Progenitor cell of endocrine pancreas (in vitro differentiated cells): Measurements from ENCODE around the gene MVB12B. TPM values are rescaled to one million over a fixed set of nuclear protein-coding genes. Genes with fewer than 3 reads are reported as not detected.

ENCODE experiments used
- DNase-seq: peaks from one replicate; pipeline ENCODE4 v3.0.0; 2021; ENCODE audit warnings: low spot score; ENCODE audit not compliant: unreplicated experiment
- H3K27ac Mint-ChIP-seq: 2 replicates; pipeline ENCODE4 v1.8.0; 2021; ENCODE audit warnings: mild to moderate bottlenecking, moderate library complexity, mixed read lengths
- H3K27me3 Mint-ChIP-seq: 2 replicates; pipeline ENCODE4 v1.8.0; 2021; ENCODE audit warnings: mixed read lengths
- H3K36me3 Mint-ChIP-seq: 2 replicates; pipeline ENCODE4 v1.8.0; 2022; ENCODE audit warnings: mixed read lengths; ENCODE audit not compliant: insufficient read depth
- H3K4me1 Mint-ChIP-seq: 2 replicates; pipeline ENCODE4 v1.8.0; 2021; ENCODE audit warnings: low read depth, mixed read lengths
- H3K4me3 Mint-ChIP-seq: 2 replicates; pipeline ENCODE4 v1.8.0; 2021; ENCODE audit warnings: low read depth, mild to moderate bottlenecking, moderate library complexity, mixed read lengths
- H3K9me3 Mint-ChIP-seq: 2 replicates; pipeline ENCODE4 v1.8.0; 2021; ENCODE audit warnings: low read depth, mixed read lengths
- CTCF ChIP-seq: fragments of 200-600 bp; sonication (generic); IDR thresholded peaks from one replicate; pipeline ENCODE4 v1.5.0; 2021; ENCODE audit warnings: antibody characterized with exemption, mild to moderate bottlenecking; ENCODE audit not compliant: unreplicated experiment
- total RNA-seq: library from RNA; stranded (reverse); gene quantifications from 2 replicates; pipeline ENCODE4 v1.2.1, GENCODE V29; 2021

MVB12B gene
- total RNA-seq, 1 donor from 2014 or later: 34.6 TPM

GRCh38 chr9:126488310-126488709 is 161.7 kb downstream of the MVB12B start:
- Mint-ChIP-seq H3K4me3 (no peak overlapping the region), H3K27me3 (no peaks in the 10 kb centered on the region), H3K9me3 (no peaks in the 10 kb centered on the region), H3K4me1 (no peaks in the 10 kb centered on the region), H3K36me3 (no peaks in the 10 kb centered on the region), H3K27ac (no peak overlapping the region)
- DNase-seq: no peak
- TF ChIP-seq CTCF: no peak

GRCh38 chr9:126488881-126489404 is 162.3 kb downstream of the MVB12B start:
- Mint-ChIP-seq H3K27ac (no peak overlapping the region), H3K27me3 (no peaks in the 10 kb centered on the region), H3K9me3 (no peaks in the 10 kb centered on the region), H3K36me3 (no peaks in the 10 kb centered on the region), H3K4me1 (no peaks in the 10 kb centered on the region), H3K4me3 (no peak overlapping the region)
- no peak for DNase-seq
- TF ChIP-seq CTCF: no peak

GRCh38 chr9:126489581-126490213 is 163.1 kb downstream of the MVB12B start:
- Mint-ChIP-seq H3K4me1 (no peaks in the 10 kb centered on the region), H3K36me3 (no peaks in the 10 kb centered on the region), H3K27ac (no peak overlapping the region), H3K27me3 (no peaks in the 10 kb centered on the region), H3K9me3 (no peaks in the 10 kb centered on the region), H3K4me3 (no peak overlapping the region)
- no peak for DNase-seq
- TF ChIP-seq CTCF: no peak

GRCh38 chr9:126490214-126490631 is 163.6 kb downstream of the MVB12B start:
- H3K27ac Mint-ChIP-seq: no peak overlapping the region
- no peaks in the 10 kb centered on the region for H3K9me3 Mint-ChIP-seq
- H3K4me3 Mint-ChIP-seq: no peak overlapping the region
- no peaks in the 10 kb centered on the region for H3K27me3 Mint-ChIP-seq
- no peaks in the 10 kb centered on the region for H3K36me3 Mint-ChIP-seq
- no peak for TF ChIP-seq CTCF
- H3K4me1 Mint-ChIP-seq: no peaks in the 10 kb centered on the region
- no peak for DNase-seq

- no peaks in the 10 kb centered on the region for H3K27me3 Mint-ChIP-seq
- DNase-seq: no peak
- TF ChIP-seq CTCF: peak; percentile 88
- H3K27ac Mint-ChIP-seq: no peak overlapping the region
- H3K4me1 Mint-ChIP-seq: no peaks in the 10 kb centered on the region
- H3K36me3 Mint-ChIP-seq: no peaks in the 10 kb centered on the region
- no peaks in the 10 kb centered on the region for H3K9me3 Mint-ChIP-seq
- no peak overlapping the region for H3K4me3 Mint-ChIP-seq
These were observed 164.4 kb downstream of the MVB12B start for GRCh38 chr9:126490871-126491567.
